ENCODE data around the gene STK32C. TPM values are rescaled to one million over a fixed set of nuclear protein-coding genes. Genes with fewer than 3 reads are reported as not detected.

The STK32C gene
- total and polyA plus RNA-seq, 2 experiments from 2014 or later: 8.8 to 9.8 TPM

DNA sequence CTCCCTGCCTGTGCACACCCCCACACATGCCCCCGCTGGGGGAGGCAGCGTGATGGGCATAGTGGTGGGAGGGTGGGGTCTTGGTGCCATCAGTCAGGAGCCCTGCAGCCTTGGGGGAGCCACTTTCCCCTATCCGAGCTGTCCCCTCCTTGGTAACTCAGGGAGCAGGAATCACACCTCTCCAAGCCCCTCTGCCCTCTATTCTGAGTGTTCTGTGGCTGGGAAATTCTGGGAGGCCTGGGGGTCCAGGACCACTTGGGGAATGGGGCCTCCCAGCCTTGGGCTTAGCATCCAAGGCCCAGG, 109.7 kb downstream of the STK32C start:
- H3K4me2 ChIP-seq (ENCODE audit: unreplicated experiment): no peak overlapping the region
- H3K9me3 ChIP-seq (ENCODE audit: low read depth): no peaks in the 10 kb centered on the region
- H4K20me1 ChIP-seq (ENCODE audit: insufficient read depth): no peaks in the 10 kb centered on the region
- no peak overlapping the region for H3K9ac ChIP-seq
- H3K4me3 ChIP-seq: no peak overlapping the region
- no peaks in the 10 kb centered on the region for H3K79me2 ChIP-seq (ENCODE audit: insufficient read depth)
- H3K36me3 ChIP-seq (ENCODE audit: low read depth): no peaks in the 10 kb centered on the region
- 40 to 60% methylated on average over 3 of the region's 3 CpGs for WGBS, 2 experiments (ENCODE audit: low coverage in 1 of 2, low lambda C conversion rate in 2 of 2, missing lambda C conversion rate in 2 of 2)
- H3K27me3 ChIP-seq (replicated peaks; ENCODE audit: insufficient read depth): no peaks in the 10 kb centered on the region
- no peak for DNase-seq
- H2AFZ ChIP-seq: no peak overlapping the region
- H3K9me2 ChIP-seq (ENCODE audit: insufficient read depth): no peaks in the 10 kb centered on the region
- in situ Hi-C loops (cut with MboI): no loop called here
- no peaks in the 10 kb centered on the region for H3F3A ChIP-seq (ENCODE audit: insufficient read depth)
- no peak for TF ChIP-seq EZH2 (IDR thresholded peaks at IDR 0.05; ENCODE audit: insufficient read depth, poor library complexity, severe bottlenecking)
- TF ChIP-seq EZH2phosphoT487 (IDR thresholded peaks at IDR 0.05; ENCODE audit: insufficient read depth, low read depth): no peak
- H3K4me1 ChIP-seq (ENCODE audit: insufficient read depth): no peaks in the 10 kb centered on the region
- no peak overlapping the region for H3K27ac ChIP-seq

GRCh38 chr10:132197271-132198067, 110.3 kb downstream of the STK32C start:
- no peaks in the 10 kb centered on the region for H3F3A ChIP-seq (ENCODE audit: insufficient read depth)
- H3K9me2 ChIP-seq (ENCODE audit: insufficient read depth): no peaks in the 10 kb centered on the region
- H4K20me1 ChIP-seq (ENCODE audit: insufficient read depth): no peaks in the 10 kb centered on the region
- H3K27me3 ChIP-seq (replicated peaks; ENCODE audit: insufficient read depth): no peaks in the 10 kb centered on the region
- H3K4me2 ChIP-seq (ENCODE audit: unreplicated experiment): no peak overlapping the region
- H3K27ac ChIP-seq: no peak overlapping the region
- no peak for DNase-seq
- H3K4me3 ChIP-seq: no peak overlapping the region
- WGBS, 2 experiments (ENCODE audit: low coverage in 1 of 2, low lambda C conversion rate in 2 of 2, missing lambda C conversion rate in 2 of 2): 63 to 66% methylated on average over 24 to 25 of the region's 25 CpGs
- in situ Hi-C loops (cut with MboI): no loop called here
- H3K36me3 ChIP-seq (ENCODE audit: low read depth): no peaks in the 10 kb centered on the region
- no peaks in the 10 kb centered on the region for H3K79me2 ChIP-seq (ENCODE audit: insufficient read depth)
- no peaks in the 10 kb centered on the region for H3K4me1 ChIP-seq (ENCODE audit: insufficient read depth)
- no peaks in the 10 kb centered on the region for H3K9me3 ChIP-seq (ENCODE audit: low read depth)
- no peak overlapping the region for H3K9ac ChIP-seq
- H2AFZ ChIP-seq: no peak overlapping the region
- no peak for TF ChIP-seq EZH2phosphoT487 (IDR thresholded peaks at IDR 0.05; ENCODE audit: insufficient read depth, low read depth)

GRCh38 chr10:132196178-132197113, 111.3 kb downstream of the STK32C start:
- no peak for TF ChIP-seq EZH2phosphoT487 (IDR thresholded peaks at IDR 0.05; ENCODE audit: insufficient read depth, low read depth)
- Histone ChIP-seq H3K36me3 (ENCODE audit: low read depth) (no peaks in the 10 kb centered on the region), H3K27ac (no peak overlapping the region), H3K79me2 (ENCODE audit: insufficient read depth) (no peaks in the 10 kb centered on the region), H3K9me2 (ENCODE audit: insufficient read depth) (no peaks in the 10 kb centered on the region), H4K20me1 (ENCODE audit: insufficient read depth) (no peaks in the 10 kb centered on the region), H2AFZ (no peak overlapping the region), H3K9me3 (ENCODE audit: low read depth) (no peaks in the 10 kb centered on the region), H3K4me2 (ENCODE audit: unreplicated experiment) (no peak overlapping the region), H3K27me3 (replicated peaks; ENCODE audit: insufficient read depth) (no peaks in the 10 kb centered on the region), H3F3A (ENCODE audit: insufficient read depth) (no peaks in the 10 kb centered on the region), H3K4me3 (no peak overlapping the region), H3K9ac (no peak overlapping the region), H3K4me1 (ENCODE audit: insufficient read depth) (no peaks in the 10 kb centered on the region)
- in situ Hi-C loops (cut with MboI): no loop called here
- 72 to 73% methylated on average over 29 to 30 of the region's 30 CpGs for WGBS, 2 experiments (ENCODE audit: low coverage in 1 of 2, low lambda C conversion rate in 2 of 2, missing lambda C conversion rate in 2 of 2)
- DNase-seq: no peak

DNA sequence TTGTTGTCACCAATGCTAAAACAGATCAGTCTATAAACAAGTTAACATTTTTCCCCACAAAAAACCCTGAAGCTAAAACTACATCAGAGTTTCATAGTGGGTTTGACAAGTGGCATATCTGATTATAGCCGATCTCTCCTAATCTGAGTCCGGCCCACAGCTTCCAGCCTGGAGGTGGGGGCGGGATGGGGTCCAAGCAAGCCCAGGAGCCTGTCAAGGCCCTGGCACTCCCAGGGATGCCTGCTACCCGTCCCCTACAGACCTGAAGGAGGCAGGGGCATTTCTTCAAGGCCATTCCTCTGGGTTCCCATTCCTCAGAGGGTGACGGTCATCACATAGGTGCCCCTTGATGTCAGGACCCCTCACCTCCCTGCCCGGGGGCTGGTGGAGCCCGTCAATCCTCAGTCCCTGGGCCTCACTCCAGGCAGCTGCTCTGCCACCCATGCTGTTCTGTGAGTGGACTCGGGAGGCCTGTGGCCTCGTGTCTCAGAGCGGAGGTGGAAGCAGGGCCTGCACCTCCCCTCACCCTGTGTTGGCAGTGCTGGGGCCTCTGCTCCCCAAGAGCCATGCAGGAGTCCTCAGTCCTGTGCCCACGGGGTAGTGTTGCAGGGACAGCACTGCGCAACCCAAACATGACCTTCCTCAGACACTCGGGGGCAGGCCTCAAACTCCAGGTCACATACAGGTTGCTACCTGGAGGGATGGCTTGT, 112.2 kb downstream of the STK32C start:
- 53 to 61% methylated on average over 12 to 13 of the region's 13 CpGs for WGBS, 2 experiments (ENCODE audit: low coverage in 1 of 2, low lambda C conversion rate in 2 of 2, missing lambda C conversion rate in 2 of 2)
- no peak overlapping the region for H2AFZ ChIP-seq
- H3K9me3 ChIP-seq (ENCODE audit: low read depth): no peaks in the 10 kb centered on the region
- no peaks in the 10 kb centered on the region for H3K9me2 ChIP-seq (ENCODE audit: insufficient read depth)
- H3F3A ChIP-seq (ENCODE audit: insufficient read depth): no peaks in the 10 kb centered on the region
- H3K79me2 ChIP-seq (ENCODE audit: insufficient read depth): no peaks in the 10 kb centered on the region
- no peak overlapping the region for H3K27ac ChIP-seq
- H3K9ac ChIP-seq: no peak overlapping the region
- in situ Hi-C loops (cut with MboI): no loop called here
- H3K4me2 ChIP-seq (ENCODE audit: unreplicated experiment): no peak overlapping the region
- no peaks in the 10 kb centered on the region for H4K20me1 ChIP-seq (ENCODE audit: insufficient read depth)
- no peak overlapping the region for H3K4me3 ChIP-seq
- TF ChIP-seq EZH2 (IDR thresholded peaks at IDR 0.05; ENCODE audit: insufficient read depth, poor library complexity, severe bottlenecking): no peak
- TF ChIP-seq EZH2phosphoT487 (IDR thresholded peaks at IDR 0.05; ENCODE audit: insufficient read depth, low read depth): no peak
- DNase-seq: no peak
- H3K36me3 ChIP-seq (ENCODE audit: low read depth): no peaks in the 10 kb centered on the region
- H3K27me3 ChIP-seq (replicated peaks; ENCODE audit: insufficient read depth): no peaks in the 10 kb centered on the region
- no peaks in the 10 kb centered on the region for H3K4me1 ChIP-seq (ENCODE audit: insufficient read depth)

Data from GM23248 (cell line).